ENCODE measurements around the gene NKAIN4.

The NKAIN4 gene

DNA sequence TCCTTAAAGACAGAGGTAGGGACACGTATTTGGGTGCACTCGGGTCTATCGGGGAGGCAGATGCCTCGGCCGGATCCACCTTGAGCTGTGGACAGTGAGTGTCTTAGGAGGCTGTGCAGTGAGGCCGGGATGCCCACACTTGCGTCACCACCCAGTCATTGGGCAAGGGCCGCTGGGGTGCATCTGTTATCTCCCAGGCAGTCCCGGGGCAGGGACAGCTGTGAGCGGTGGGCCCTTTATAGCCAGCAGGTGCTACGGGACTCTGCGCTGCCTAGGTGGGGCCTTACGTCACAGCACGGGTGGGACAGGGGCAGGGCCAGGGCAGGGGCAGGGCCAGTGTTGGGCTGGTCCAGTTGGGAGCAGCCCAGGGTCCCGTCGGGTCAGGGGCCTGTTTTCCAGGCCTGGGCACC, 38.0 kb upstream of the NKAIN4 start:
- H3K4me1 ChIP-seq (ENCODE audit: insufficient read depth, low read length): peaks cover 8% of the 10 kb centered on the region
- H3K36me3 ChIP-seq (ENCODE audit: insufficient read depth, low read length): no peaks in the 10 kb centered on the region
- H3K9me3 ChIP-seq (ENCODE audit: control insufficient read depth, insufficient read depth, low read length): no peaks in the 10 kb centered on the region

DNA sequence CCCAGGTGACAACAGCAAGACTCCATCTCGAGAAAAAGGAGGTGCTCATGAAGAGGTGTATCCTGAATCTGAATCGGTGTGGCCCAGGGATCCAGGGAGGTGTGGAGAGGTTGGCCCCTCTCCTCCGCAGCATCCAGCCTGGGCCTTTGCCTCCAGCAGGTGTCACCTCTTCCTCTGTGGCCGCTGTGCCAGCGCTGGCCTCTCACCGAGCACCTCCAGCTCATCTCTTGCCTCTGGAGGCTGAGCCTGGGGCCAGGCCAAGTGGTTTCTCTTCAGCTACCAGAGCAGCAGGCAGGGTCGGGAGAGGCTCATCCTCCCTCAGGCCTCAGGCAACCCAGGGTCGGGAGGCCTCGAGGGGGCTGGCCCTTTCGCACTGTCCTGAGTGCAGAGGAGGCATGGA, 37.5 kb upstream of the NKAIN4 start:
- Histone ChIP-seq H3K4me1 (ENCODE audit: insufficient read depth, low read length) (peaks cover 8% of the 10 kb centered on the region), H3K9ac (ENCODE audit: low read depth, low read length) (no peak overlapping the region), H3K9me3 (ENCODE audit: control insufficient read depth, insufficient read depth, low read length) (no peaks in the 10 kb centered on the region), H3K36me3 (ENCODE audit: insufficient read depth, low read length) (no peaks in the 10 kb centered on the region)

More for the DNA sequence above, 38.0 kb upstream of the NKAIN4 start:
- no peak overlapping the region for H3K9ac ChIP-seq (ENCODE audit: low read depth, low read length)

- peaks cover 5% of the 10 kb centered on the region; the same call in 1 of the 2 replicates for H3K4me1 ChIP-seq (ENCODE audit: insufficient read depth, low read length)
- H3K9me3 ChIP-seq (ENCODE audit: control insufficient read depth, insufficient read depth, low read length): no peaks in the 10 kb centered on the region
- H3K9ac ChIP-seq (ENCODE audit: low read depth, low read length): no peak overlapping the region
- no peaks in the 10 kb centered on the region; the same call in 1 of the 2 replicates for H3K36me3 ChIP-seq (ENCODE audit: insufficient read depth, low read length)
Observed at GRCh38 chr20:63290677-63291472, 36.6 kb upstream of the NKAIN4 start.

GRCh38 chr20:63290136-63290676, 35.9 kb upstream of the NKAIN4 start:
- H3K9me3 ChIP-seq (ENCODE audit: control insufficient read depth, insufficient read depth, low read length): no peaks in the 10 kb centered on the region
- no peaks in the 10 kb centered on the region; the same call in 1 of the 2 replicates for H3K36me3 ChIP-seq (ENCODE audit: insufficient read depth, low read length)
- H3K4me1 ChIP-seq (ENCODE audit: insufficient read depth, low read length): peaks cover 5% of the 10 kb centered on the region; the same call in 1 of the 2 replicates
- H3K9ac ChIP-seq (ENCODE audit: low read depth, low read length): no peak overlapping the region

DNA sequence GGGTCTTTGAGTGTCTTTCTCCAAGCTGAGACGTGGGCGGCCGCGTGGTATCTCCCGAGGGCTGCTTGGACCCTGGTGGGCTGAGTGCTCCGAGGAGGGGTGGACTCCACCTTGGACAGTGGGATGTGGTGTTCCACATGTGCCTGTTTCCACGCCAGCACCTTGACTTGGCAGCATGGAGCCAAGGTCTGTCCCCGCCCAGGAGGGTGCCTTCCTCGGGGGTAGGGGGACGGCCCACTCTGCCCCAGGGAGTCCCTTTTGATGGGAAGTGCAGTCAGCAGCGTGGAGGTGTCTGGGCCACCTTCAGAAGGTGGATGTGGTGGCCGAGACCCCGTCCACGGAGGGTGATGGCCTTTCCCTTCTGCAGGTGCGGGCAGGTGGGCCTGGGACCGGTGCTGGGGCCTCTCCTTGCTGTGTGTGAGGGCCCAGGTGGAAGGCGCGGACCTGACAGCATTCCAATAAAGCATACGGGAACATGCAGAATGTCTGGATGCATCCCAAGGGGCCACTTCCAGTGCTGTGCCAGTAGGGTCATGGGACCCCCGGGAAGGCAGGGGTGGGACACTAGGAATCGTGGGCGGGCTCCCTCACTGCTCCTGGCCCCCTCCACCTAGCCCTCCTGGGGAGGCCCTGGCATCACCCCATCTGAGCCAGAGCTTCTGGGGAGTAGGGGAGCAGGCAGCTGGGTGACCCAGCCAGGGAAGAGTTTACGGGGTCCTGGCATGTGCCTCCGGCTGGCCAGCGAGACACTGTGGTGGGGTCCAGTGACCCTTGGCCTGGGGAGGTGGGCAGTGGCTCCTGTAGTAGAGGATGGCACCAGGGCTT, 35.3 kb upstream of the NKAIN4 start:
- Histone ChIP-seq H3K9ac (ENCODE audit: low read depth, low read length) (no peak overlapping the region), H3K36me3 (ENCODE audit: insufficient read depth, low read length) (no peaks in the 10 kb centered on the region; the same call in 1 of the 2 replicates)

GRCh38 chr20:63288581-63289251, 34.5 kb upstream of the NKAIN4 start:
- Histone ChIP-seq H3K9me3 (ENCODE audit: control insufficient read depth, insufficient read depth, low read length) (no peaks in the 10 kb centered on the region), H3K36me3 (ENCODE audit: insufficient read depth, low read length) (no peaks in the 10 kb centered on the region; the same call in 1 of the 2 replicates), H3K9ac (ENCODE audit: low read depth, low read length) (no peak overlapping the region), H3K4me1 (ENCODE audit: insufficient read depth, low read length) (peaks cover 5% of the 10 kb centered on the region; the same call in 1 of the 2 replicates)

More for the DNA sequence above, 35.3 kb upstream of the NKAIN4 start:
- peaks cover 5% of the 10 kb centered on the region; the same call in 1 of the 2 replicates for H3K4me1 ChIP-seq (ENCODE audit: insufficient read depth, low read length)
- H3K9me3 ChIP-seq (ENCODE audit: control insufficient read depth, insufficient read depth, low read length): no peaks in the 10 kb centered on the region

GRCh38 chr20:63287697-63288580, 33.7 kb upstream of the NKAIN4 start:
- Histone ChIP-seq H3K9ac (ENCODE audit: low read depth, low read length) (no peak overlapping the region), H3K36me3 (ENCODE audit: insufficient read depth, low read length) (no peaks in the 10 kb centered on the region; the same call in 1 of the 2 replicates), H3K4me1 (ENCODE audit: insufficient read depth, low read length) (peaks cover 5% of the 10 kb centered on the region; the same call in 1 of the 2 replicates), H3K9me3 (ENCODE audit: control insufficient read depth, insufficient read depth, low read length) (no peaks in the 10 kb centered on the region)

DNA sequence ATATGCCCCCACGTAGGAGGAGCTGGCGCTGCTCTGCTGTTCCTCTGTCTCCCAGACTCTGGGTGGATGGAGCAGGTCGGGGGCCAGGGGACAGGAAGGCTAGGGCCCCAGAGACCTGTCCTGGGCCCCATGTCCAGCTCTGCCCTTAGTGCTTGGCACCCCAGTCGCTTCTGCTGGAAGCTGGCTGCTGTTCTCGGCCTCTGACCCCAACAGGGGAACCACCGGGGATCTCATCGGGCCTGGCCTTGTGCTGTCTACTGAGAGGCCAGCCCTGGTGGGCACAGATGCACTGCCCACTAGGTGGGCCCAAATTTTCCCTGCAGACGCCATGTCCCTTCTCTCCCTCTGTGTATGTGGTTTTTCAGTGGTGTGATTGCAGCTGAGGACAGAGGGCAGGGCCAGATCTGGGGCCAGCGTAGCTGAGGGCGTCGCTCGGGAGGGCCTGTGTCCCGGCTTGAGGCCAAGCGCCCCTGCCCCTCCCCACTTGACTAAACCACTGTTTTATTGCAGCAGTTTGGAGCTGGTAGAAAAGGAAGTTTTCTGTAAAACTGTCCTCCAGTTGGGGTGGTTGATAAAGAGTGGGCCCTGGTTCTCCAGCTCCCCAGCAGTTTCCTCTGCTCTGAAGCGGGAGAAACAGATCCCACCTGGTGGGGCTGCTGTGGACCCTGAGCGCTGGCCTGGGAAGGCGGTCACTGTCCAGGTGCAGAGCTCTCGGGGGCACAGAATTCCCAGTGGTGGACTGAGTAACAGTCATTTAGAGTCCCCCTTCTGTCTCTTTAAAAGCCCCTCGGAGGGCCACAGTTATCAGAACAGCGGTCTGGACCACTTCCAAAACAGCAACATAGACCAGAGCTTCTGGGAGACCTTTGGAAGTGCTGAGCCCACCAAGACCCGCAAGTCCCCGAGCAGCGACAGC, 32.8 kb upstream of the NKAIN4 start:
- H3K36me3 ChIP-seq (ENCODE audit: insufficient read depth, low read length): no peaks in the 10 kb centered on the region; the same call in 1 of the 2 replicates
- H3K9ac ChIP-seq (ENCODE audit: low read depth, low read length): no peak overlapping the region
- no peaks in the 10 kb centered on the region for H3K9me3 ChIP-seq (ENCODE audit: control insufficient read depth, insufficient read depth, low read length)
- peaks cover 5% of the 10 kb centered on the region; the same call in 1 of the 2 replicates for H3K4me1 ChIP-seq (ENCODE audit: insufficient read depth, low read length)

DNA sequence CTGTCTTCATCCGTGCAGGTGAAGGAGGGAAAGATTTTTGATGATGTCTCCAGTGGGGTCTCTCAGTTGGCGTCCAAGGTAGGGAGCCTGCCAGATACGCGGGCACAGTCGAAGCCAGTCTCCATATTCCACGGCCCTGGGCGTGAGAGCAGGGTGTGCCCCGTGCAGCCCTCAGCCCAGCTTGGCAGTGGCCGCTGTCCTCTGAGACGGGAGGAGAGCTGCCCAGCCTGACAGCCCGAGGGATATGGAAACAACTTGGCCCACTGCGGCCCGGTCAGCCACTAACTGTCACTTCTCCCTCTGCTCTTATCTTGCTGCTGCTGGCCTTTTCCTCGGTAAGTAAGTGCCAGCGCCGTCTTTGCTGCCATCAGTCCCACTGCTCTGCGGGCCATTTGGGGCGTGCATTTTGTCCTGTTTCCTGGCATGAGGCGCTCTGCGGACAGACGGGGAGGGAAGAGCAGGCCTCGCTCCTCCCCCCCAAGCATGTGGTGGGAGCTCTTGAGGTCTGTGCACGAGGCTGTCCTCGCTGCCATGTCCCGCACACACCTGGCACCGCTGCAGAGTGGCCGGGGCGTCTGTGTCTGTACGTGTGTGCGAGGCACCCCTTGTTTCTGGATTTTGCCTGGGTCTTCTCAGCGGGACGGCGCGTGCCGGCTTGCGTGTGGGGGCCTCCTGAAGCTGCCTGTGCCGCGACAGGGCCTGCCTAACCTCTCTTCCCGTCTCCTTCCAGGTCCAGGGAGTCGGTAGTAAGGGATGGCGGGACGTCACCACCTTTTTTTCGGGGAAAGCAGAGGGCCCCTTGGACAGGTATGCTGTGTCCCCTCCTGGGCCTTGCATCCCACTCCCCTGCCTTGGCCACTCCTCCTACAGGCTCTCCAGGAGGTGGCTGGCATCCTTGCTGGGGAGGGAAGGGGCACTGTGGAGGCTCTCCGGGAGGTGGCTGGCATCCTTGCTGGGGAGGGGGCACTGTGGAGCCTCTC, 31.7 kb upstream of the NKAIN4 start:
- no peak overlapping the region for H3K9ac ChIP-seq (ENCODE audit: low read depth, low read length)
- no peaks in the 10 kb centered on the region for H3K9me3 ChIP-seq (ENCODE audit: control insufficient read depth, insufficient read depth, low read length)
- peaks cover 3% of the 10 kb centered on the region; the same call in 1 of the 2 replicates for H3K4me1 ChIP-seq (ENCODE audit: insufficient read depth, low read length)
- H3K36me3 ChIP-seq (ENCODE audit: insufficient read depth, low read length): no peaks in the 10 kb centered on the region; the same call in 1 of the 2 replicates

GRCh38 chr20:63284981-63285524, 30.8 kb upstream of the NKAIN4 start:
- Histone ChIP-seq H3K9ac (ENCODE audit: low read depth, low read length) (no peak overlapping the region), H3K4me1 (ENCODE audit: insufficient read depth, low read length) (no peaks in the 10 kb centered on the region), H3K36me3 (ENCODE audit: insufficient read depth, low read length) (no peaks in the 10 kb centered on the region; the same call in 1 of the 2 replicates), H3K9me3 (ENCODE audit: control insufficient read depth, insufficient read depth, low read length) (no peaks in the 10 kb centered on the region)

- Histone ChIP-seq H3K9ac (ENCODE audit: low read depth, low read length) (no peak overlapping the region), H3K4me1 (ENCODE audit: insufficient read depth, low read length) (no peaks in the 10 kb centered on the region), H3K9me3 (ENCODE audit: control insufficient read depth, insufficient read depth, low read length) (no peaks in the 10 kb centered on the region), H3K36me3 (ENCODE audit: insufficient read depth, low read length) (no peaks in the 10 kb centered on the region; the same call in 1 of the 2 replicates)
Observed at GRCh38 chr20:63284544-63284949, 30.3 kb upstream of the NKAIN4 start.

All from ES-I3 (cell line).